COR-L47 (cell line): ENCODE data around the gene SELENOI.
"Not testable (repeated sequence)": the region's sequence is repeated elsewhere in the genome, so short reads cannot be mapped to it uniquely, and the experiment has no call there.

ENCODE experiments used
- DNase-seq: peaks from one replicate; lab custom pipeline; 2025; lab: John Stamatoyannopoulos, UW

SELENOI gene

GRCh38 chr2:26327291-26328272 is 18.4 kb upstream of the SELENOI start:
- DNase-seq: no peak

- not testable (repeated sequence) for DNase-seq
Measured at GRCh38 chr2:26329083-26329482, 16.9 kb upstream of the SELENOI start.

- DNase-seq: peak; percentile 74
Measured at GRCh38 chr2:26330114-26330549, 15.8 kb upstream of the SELENOI start.

GRCh38 chr2:26330604-26331003 is 15.3 kb upstream of the SELENOI start:
- DNase-seq: no peak

- not testable (repeated sequence) for DNase-seq
Measured at GRCh38 chr2:26331321-26331720, 14.6 kb upstream of the SELENOI start.

- DNase-seq: no peak
Measured at GRCh38 chr2:26333293-26333692, 12.7 kb upstream of the SELENOI start.

GRCh38 chr2:26335231-26335630 is 10.7 kb upstream of the SELENOI start:
- DNase-seq: no peak

GRCh38 chr2:26336719-26337118 is 9.2 kb upstream of the SELENOI start:
- DNase-seq: no peak

- no peak for DNase-seq
Measured at GRCh38 chr2:26337298-26337697, 8.6 kb upstream of the SELENOI start.

GRCh38 chr2:26340831-26341230 is 5.1 kb upstream of the SELENOI start:
- DNase-seq: no peak

- DNase-seq: no peak
Measured at GRCh38 chr2:26344581-26345282, 1.2 kb upstream of the SELENOI start.

- no peak for DNase-seq
Measured at GRCh38 chr2:26345283-26345544, 729 bp upstream of the SELENOI start.

- peak; percentile 65 for DNase-seq
Measured at GRCh38 chr2:26346454-26347053, 611 bp downstream of the SELENOI start, which contains the start of gene ADGRF3. Gene ADGRF3 (minus strand): TSS chr2:26346789. CDS start chr2:26346234, 555 bp downstream.

- no peak for DNase-seq
Measured at GRCh38 chr2:26347286-26347865, 1.4 kb downstream of the SELENOI start.

- DNase-seq: no peak
Measured at GRCh38 chr2:26349690-26350089, 3.7 kb downstream of the SELENOI start.

GRCh38 chr2:26351375-26352090 is 5.6 kb downstream of the SELENOI start:
- DNase-seq: no peak

- no peak for DNase-seq
Measured at GRCh38 chr2:26352892-26353291, 6.9 kb downstream of the SELENOI start.

- not testable (repeated sequence) for DNase-seq
Measured at GRCh38 chr2:26354469-26354868, 8.5 kb downstream of the SELENOI start.

GRCh38 chr2:26355038-26355995 is 9.4 kb downstream of the SELENOI start:
- DNase-seq: no peak

GRCh38 chr2:26356111-26356510 is 10.2 kb downstream of the SELENOI start:
- no peak for DNase-seq
